ENCODE results near the gene ARHGAP42. TPM values are rescaled to one million over a fixed set of nuclear protein-coding genes. Genes with fewer than 3 reads are reported as not detected.

The ARHGAP42 gene
- total RNA-seq, 1 experiment from 2014 or later = 26.5 TPM

DNA sequence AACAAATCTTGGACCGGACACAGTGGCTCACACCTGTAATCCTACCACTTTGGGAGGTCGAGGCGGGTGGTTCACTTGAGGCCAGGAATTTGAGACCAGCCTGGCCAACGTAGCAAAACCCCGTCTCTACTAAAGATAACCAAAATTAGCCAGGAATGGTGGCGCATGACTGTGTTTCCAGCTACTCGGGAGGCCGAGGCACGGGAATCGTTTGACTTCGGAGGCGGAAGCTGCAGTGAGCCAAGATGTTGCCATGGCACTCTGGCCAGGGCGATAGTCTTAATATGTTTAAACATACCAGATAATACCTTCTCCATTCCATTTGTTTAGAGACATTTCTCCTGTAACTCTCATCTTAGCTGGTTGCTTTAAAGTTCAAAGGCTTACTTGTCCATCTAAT, 218.6 kb downstream of the ARHGAP42 start:
- no peak for DNase-seq
- no peaks in the 10 kb centered on the region for H3K9me3 ChIP-seq (replicated peaks)
- no peaks in the 10 kb centered on the region for H3K27me3 ChIP-seq
- H3K4me1 ChIP-seq = peaks cover 8% of the 10 kb centered on the region; the same call in 1 of the 2 replicates
- H3K27ac ChIP-seq = no peak overlapping the region
- no peaks in the 10 kb centered on the region for H3K36me3 ChIP-seq
- no peak overlapping the region for H3K4me3 ChIP-seq

DNA sequence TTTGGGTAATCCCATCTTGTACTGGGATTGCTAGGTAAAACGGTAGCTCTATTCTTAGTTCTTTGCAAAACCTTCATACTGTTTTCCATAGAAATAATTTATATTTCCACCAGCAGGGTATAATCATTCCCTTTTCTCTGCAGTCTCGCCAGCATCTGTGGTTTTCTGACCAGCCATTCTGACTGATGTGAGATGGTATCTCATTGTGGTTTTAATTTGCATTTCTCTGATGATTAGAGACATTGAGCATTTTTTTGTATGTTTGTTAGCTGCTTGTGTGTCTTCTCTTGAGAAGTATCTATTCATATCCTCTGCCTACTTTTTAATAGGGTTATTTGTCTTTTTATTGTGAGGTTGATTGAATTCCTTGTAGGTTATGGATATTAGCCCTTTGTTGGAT, 221.7 kb downstream of the ARHGAP42 start:
- DNase-seq = no peak
- H3K27me3 ChIP-seq = no peaks in the 10 kb centered on the region
- H3K36me3 ChIP-seq = no peaks in the 10 kb centered on the region
- no peak overlapping the region for H3K4me3 ChIP-seq
- H3K9me3 ChIP-seq (replicated peaks) = no peaks in the 10 kb centered on the region
- H3K4me1 ChIP-seq = peaks cover 8% of the 10 kb centered on the region; the same call in 1 of the 2 replicates
- H3K27ac ChIP-seq = no peak overlapping the region

GRCh38 chr11:100910808-100911207, 223.7 kb downstream of the ARHGAP42 start:
- H3K36me3 ChIP-seq = no peaks in the 10 kb centered on the region
- no peaks in the 10 kb centered on the region for H3K27me3 ChIP-seq
- H3K27ac ChIP-seq = no peak overlapping the region
- DNase-seq = no peak
- no peaks in the 10 kb centered on the region for H3K9me3 ChIP-seq (replicated peaks)
- H3K4me3 ChIP-seq = no peak overlapping the region
- peaks cover 8% of the 10 kb centered on the region; the same call in 1 of the 2 replicates for H3K4me1 ChIP-seq

- DNase-seq = no peak
- no peaks in the 10 kb centered on the region for H3K9me3 ChIP-seq (replicated peaks)
- H3K36me3 ChIP-seq = no peaks in the 10 kb centered on the region
- no peak overlapping the region for H3K4me3 ChIP-seq
- no peaks in the 10 kb centered on the region for H3K27me3 ChIP-seq
- peaks cover 15% of the 10 kb centered on the region for H3K4me1 ChIP-seq
- H3K27ac ChIP-seq = no peak overlapping the region
Observed at GRCh38 chr11:100914415-100915110, 227.5 kb downstream of the ARHGAP42 start.

DNA sequence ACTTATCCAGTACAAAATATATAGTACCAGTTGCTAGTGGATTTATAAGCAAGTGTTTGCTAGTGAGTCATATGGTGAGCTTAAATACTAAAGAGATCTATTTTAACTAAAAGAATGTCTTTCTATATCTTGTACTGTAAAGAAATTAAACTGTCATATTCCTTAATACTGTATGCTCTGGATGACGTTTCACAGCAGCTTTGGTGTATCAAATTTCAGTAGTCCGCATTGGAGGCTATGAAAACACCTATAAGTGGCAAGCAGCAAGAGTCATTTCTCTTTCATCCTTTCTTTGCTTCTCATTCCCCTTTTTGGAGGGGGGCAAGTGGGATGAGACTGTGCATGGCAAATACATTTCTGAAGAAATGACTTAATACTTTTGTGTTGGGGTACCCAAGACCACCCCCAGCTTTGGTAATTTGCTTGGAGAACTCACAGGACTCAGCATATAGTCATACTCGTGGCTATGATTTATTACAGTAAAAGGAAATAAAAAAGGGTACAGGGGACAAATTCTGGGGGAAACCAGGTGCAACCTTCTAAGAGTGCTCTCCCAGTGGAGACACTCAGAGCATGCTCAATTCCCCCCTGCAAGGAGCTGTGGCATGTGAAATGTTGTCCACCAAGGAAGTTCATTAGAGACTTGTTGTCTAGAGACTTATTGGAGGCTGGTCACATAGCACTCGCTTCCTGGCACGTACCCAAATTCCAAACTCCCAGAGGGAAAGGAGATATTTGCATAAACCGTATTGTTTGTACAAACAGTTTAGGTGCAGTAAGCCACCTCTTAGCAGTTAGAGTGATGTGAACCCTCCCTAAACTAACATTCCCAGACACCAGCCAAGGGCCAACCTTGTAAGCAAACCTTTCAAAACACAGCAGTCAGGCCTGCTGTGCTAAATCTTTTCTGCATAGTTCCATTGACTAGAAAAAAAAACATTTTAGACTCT, 231.7 kb downstream of the ARHGAP42 start:
- H3K4me1 ChIP-seq = peaks cover 51% of the 10 kb centered on the region
- no peaks in the 10 kb centered on the region for H3K9me3 ChIP-seq (replicated peaks)
- no peaks in the 10 kb centered on the region for H3K36me3 ChIP-seq
- no peak overlapping the region; the same call in 1 of the 2 replicates for H3K27ac ChIP-seq
- no peaks in the 10 kb centered on the region for H3K27me3 ChIP-seq
- no peak overlapping the region for H3K4me3 ChIP-seq
- DNase-seq = peak; percentile 41 to 60

GRCh38 chr11:100920593-100920992, 233.5 kb downstream of the ARHGAP42 start:
- Histone ChIP-seq H3K36me3 (no peaks in the 10 kb centered on the region), H3K4me3 (no peak overlapping the region), H3K9me3 (replicated peaks) (no peaks in the 10 kb centered on the region), H3K27ac (no peak overlapping the region), H3K4me1 (peaks cover 62% of the 10 kb centered on the region), H3K27me3 (no peaks in the 10 kb centered on the region)
- no peak for DNase-seq

DNA sequence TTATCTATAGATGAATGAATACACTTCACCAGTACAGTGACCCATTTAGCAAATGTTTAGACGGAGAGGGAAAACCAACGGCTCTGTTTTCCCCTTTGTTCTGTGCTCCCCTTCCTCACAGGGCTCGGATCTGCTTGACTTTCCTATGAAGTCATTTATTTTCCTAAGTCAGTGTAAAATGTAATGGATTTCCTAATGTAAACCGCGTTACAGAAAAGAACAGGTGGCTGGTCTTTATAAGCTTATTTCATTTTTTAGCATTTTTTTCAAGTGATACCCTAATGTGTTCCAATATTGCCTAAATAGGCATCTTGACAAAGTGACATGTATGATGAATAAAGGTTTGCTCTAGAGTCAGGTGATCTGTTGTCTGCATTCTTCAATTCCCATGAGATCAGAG, 235.0 kb downstream of the ARHGAP42 start:
- H3K4me1 ChIP-seq = peaks cover 77% of the 10 kb centered on the region
- no peak overlapping the region for H3K4me3 ChIP-seq
- no peaks in the 10 kb centered on the region for H3K36me3 ChIP-seq
- H3K27me3 ChIP-seq = no peaks in the 10 kb centered on the region
- peak overlapping the region; percentile 84 for H3K27ac ChIP-seq
- DNase-seq = peak; percentile 42 to 72
- no peaks in the 10 kb centered on the region for H3K9me3 ChIP-seq (replicated peaks)

GRCh38 chr11:100923555-100923954, 236.5 kb downstream of the ARHGAP42 start:
- peak overlapping the region; percentile 84 for H3K27ac ChIP-seq
- peak in 1 of 2 experiments; percentile 63 for DNase-seq
- no peaks in the 10 kb centered on the region for H3K9me3 ChIP-seq (replicated peaks)
- no peaks in the 10 kb centered on the region for H3K36me3 ChIP-seq
- H3K4me3 ChIP-seq = no peak overlapping the region
- H3K4me1 ChIP-seq = peaks cover 70% of the 10 kb centered on the region
- no peaks in the 10 kb centered on the region for H3K27me3 ChIP-seq

- H3K27me3 ChIP-seq = no peaks in the 10 kb centered on the region
- peak; percentile 17 to 55 for DNase-seq
- H3K9me3 ChIP-seq (replicated peaks) = no peaks in the 10 kb centered on the region
- no peaks in the 10 kb centered on the region for H3K36me3 ChIP-seq
- H3K4me1 ChIP-seq = peaks cover 57% of the 10 kb centered on the region
- peak overlapping the region; percentile 56 for H3K27ac ChIP-seq
- no peak overlapping the region for H3K4me3 ChIP-seq
Observed at GRCh38 chr11:100925935-100926334, 238.8 kb downstream of the ARHGAP42 start.

DNA sequence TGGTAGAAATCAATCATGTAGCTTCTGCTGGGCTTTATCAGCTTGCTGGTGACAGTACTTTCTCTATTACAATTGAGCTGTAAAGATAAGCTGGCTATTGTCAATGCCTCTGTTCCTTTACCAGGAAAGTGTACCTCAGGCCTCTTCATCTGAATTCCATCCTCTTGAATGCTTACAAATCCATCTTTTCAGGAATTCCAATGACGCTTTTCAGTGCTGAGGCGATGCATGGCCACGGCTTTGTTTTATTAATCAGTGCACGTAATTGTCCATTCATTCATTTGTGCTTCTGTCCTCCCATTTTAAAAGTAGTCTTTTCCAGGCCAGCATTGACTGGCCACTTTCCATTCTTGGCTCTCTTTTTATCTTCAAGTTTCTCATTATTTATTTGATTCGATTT, 240.5 kb downstream of the ARHGAP42 start:
- H3K9me3 ChIP-seq (replicated peaks) = no peaks in the 10 kb centered on the region
- H3K27ac ChIP-seq = no peak overlapping the region

GRCh38 chr11:100928426-100928825, 241.3 kb downstream of the ARHGAP42 start:
- Histone ChIP-seq H3K9me3 (replicated peaks) (no peaks in the 10 kb centered on the region), H3K36me3 (no peaks in the 10 kb centered on the region), H3K27ac (no peak overlapping the region), H3K4me3 (no peak overlapping the region), H3K4me1 (peaks cover 39% of the 10 kb centered on the region), H3K27me3 (no peaks in the 10 kb centered on the region)
- DNase-seq = no peak

More for the DNA sequence above, 240.5 kb downstream of the ARHGAP42 start:
- DNase-seq = no peak
- Histone ChIP-seq H3K4me3 (no peak overlapping the region), H3K36me3 (no peaks in the 10 kb centered on the region), H3K27me3 (no peaks in the 10 kb centered on the region), H3K4me1 (peaks cover 44% of the 10 kb centered on the region)

DNA sequence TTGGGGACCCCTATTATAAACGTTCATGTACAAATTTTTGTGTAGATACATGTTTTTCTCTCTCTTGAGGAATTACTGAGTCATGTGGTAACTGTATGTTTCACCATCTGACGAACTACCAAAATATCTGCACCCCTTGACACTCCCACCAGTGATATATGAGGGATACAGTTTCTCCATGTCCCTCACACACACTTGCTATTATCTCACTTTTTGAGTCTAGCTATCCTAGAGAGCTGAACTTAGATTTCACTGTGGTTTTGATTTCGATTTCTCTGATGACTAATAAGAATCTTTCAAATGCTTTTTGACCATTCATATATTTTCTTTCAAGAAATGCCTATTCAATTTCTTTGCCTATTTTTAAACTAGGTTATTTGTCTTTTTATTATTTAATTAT, 242.3 kb downstream of the ARHGAP42 start:
- Histone ChIP-seq H3K27me3 (no peaks in the 10 kb centered on the region), H3K9me3 (replicated peaks) (no peaks in the 10 kb centered on the region), H3K27ac (no peak overlapping the region), H3K36me3 (no peaks in the 10 kb centered on the region), H3K4me3 (no peak overlapping the region), H3K4me1 (peaks cover 30% of the 10 kb centered on the region)
- no peak for DNase-seq

DNA sequence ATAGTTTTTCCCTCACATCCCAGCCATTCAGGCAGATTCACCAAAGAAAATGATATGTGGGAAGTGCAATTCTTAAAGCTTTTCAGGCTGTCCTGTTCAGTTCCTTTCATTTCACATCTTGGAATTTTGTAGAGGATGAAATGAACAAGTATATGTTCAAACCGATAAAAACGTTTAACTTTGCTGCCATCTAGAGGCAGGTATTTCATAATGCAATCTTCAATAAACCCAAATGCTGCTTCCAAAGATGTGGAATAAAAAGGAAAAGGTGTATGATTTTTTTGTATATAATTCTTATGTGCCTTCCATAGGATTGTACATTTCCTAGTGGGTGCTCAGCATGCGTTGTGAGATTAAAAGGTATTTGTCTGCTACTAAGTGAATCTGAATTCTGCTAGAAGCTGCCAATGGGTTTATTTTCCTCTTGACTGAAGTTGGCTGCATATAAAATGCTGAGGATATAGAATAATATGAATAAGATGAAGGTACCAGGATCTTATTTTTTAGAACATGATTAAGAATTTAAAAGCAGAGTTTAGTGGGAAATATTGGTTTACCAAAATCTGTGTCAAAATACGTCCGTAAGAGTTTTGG, 243.2 kb downstream of the ARHGAP42 start:
- Histone ChIP-seq H3K4me3 (no peak overlapping the region), H3K27me3 (no peaks in the 10 kb centered on the region), H3K36me3 (no peaks in the 10 kb centered on the region), H3K9me3 (replicated peaks) (no peaks in the 10 kb centered on the region), H3K27ac (no peak overlapping the region), H3K4me1 (peaks cover 28% of the 10 kb centered on the region)
- peak in 1 of 2 experiments; percentile 71 for DNase-seq

DNA sequence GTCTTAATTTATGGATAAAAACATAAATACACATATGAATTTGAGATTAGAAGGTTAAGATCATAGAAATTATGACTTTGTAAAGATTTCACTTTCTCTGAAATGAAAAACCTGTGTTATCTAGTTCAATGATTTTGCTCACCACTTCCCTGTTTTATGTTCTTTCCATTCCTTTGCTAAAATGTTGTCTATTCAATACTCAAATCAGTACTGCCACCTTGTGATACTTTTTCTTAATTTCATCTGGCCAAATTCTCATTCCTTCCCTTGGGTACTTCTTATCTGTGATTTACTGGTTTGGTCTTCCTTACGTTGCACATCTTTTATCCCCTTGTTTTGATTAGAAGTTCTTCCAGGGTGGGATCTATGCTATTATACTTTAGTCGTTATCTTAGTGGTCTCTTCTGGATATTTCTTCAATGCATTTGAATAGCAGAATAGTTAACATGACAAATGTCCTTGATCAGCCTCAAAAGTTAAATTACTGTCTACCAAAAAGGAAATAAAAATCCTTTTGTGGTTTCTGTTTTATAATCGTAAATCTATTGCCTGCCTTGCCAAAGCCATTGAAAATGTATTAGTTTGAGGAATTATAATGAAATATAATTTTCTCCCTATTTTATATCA, 245.5 kb downstream of the ARHGAP42 start:
- Histone ChIP-seq H3K36me3 (no peaks in the 10 kb centered on the region), H3K27ac (peak overlapping the region; percentile 42; the same call in 1 of the 2 replicates), H3K9me3 (replicated peaks) (no peaks in the 10 kb centered on the region), H3K4me1 (peaks cover 9% of the 10 kb centered on the region), H3K27me3 (no peaks in the 10 kb centered on the region), H3K4me3 (no peak overlapping the region)
- peak in 1 of 2 experiments; percentile 64 for DNase-seq
